Activated CD8-positive, alpha-beta T cell treated with anti-CD3 and anti-CD28 coated beads for 36 hours (primary cell): ENCODE results near the gene MACROD2. TPM values are rescaled to one million over a fixed set of nuclear protein-coding genes. Genes with fewer than 3 reads are reported as not detected.

Experiments used
- ATAC-seq: fragments of 200-7000 bp; cut with Tn5 transposase; one replicate; pipeline ENCODE4 v1.10.0; 2021; ENCODE audit warnings: mild to moderate bottlenecking, moderate library complexity
- CTCF ChIA-PET: fragments of 350-600 bp; sonication (Branson Sonifier 250); formaldehyde crosslinking; loops from one replicate; lab custom pipeline; 2021; ENCODE audit warnings: antibody characterized with exemption; lab: Charles Lee
- POLR2A ChIA-PET: fragments of 350-600 bp; sonication (Branson Sonifier 250); formaldehyde crosslinking; loops from one replicate; lab custom pipeline; 2021; ENCODE audit warnings: antibody characterized with exemption; lab: Charles Lee
- DNase-seq: peaks from one replicate; pipeline ENCODE4 v3.0.0-alpha.2; 2020
- H3K27ac Mint-ChIP-seq: one replicate; pipeline ENCODE4 v1.8.0; 2021; ENCODE audit warnings: mild to moderate bottlenecking, mixed read lengths
- H3K27me3 Mint-ChIP-seq: one replicate; pipeline ENCODE4 v1.8.0; 2021; ENCODE audit warnings: mixed read lengths
- H3K36me3 Mint-ChIP-seq: one replicate; pipeline ENCODE4 v1.8.0; 2021; ENCODE audit warnings: low read depth, mixed read lengths
- H3K4me1 Mint-ChIP-seq: one replicate; pipeline ENCODE4 v1.8.0; 2021; ENCODE audit warnings: low read depth, mixed read lengths
- H3K4me3 Mint-ChIP-seq: one replicate; pipeline ENCODE4 v1.8.0; 2021; ENCODE audit warnings: mild to moderate bottlenecking, moderate library complexity, mixed read lengths
- H3K9me3 Mint-ChIP-seq: one replicate; pipeline ENCODE4 v1.8.0; 2021; ENCODE audit warnings: mixed read lengths
- CTCF ChIP-seq: fragments of 200-600 bp; IDR thresholded peaks from one replicate; pipeline ENCODE4 v1.8.0; 2022; ENCODE audit warnings: antibody characterized with exemption, mild to moderate bottlenecking
- intact Hi-C: fragments of 100-400 bp; cut with micrococcal nuclease; formaldehyde crosslinking; loops from one replicate; pipeline ENCODE4 v1.10.0; 2022
- total RNA-seq, 2 experiments: library from RNA; stranded (reverse); gene quantifications; one replicate each; pipeline ENCODE4 v1.2.3, GENCODE V29; 2021

MACROD2 gene
- total RNA-seq, 2 experiments from 2014 or later, result not detected

DNA sequence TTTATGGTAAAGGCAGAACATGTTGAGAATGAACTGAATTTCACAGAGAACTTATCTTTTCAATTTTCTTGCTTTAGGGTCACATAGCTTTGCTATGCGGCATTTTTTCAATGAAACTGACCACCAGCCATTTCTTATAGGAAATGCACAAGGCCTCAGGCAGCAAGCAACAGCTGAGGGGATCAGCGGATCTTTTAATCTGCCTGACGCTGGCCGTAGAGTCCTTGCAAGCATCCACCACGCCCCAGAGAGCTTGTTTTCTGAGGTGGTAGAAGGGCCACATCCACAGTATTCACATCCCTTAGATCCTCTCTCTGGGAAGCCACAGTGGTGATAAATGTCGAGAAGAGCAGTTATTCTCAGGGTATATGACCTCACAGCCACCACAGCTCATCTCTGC, 307.8 kb downstream of the MACROD2 start:
- no peak for TF ChIP-seq CTCF
- CTCF ChIA-PET, result no interaction called here
- DNase-seq (no peak), ATAC-seq (no peak)
- intact Hi-C loops, result no loop called here
- Mint-ChIP-seq H3K4me3 (no peak overlapping the region), H3K36me3 (no peaks in the 10 kb centered on the region), H3K4me1 (no peaks in the 10 kb centered on the region), H3K27ac (no peak overlapping the region), H3K27me3 (no peaks in the 10 kb centered on the region), H3K9me3 (peaks cover 8% of the 10 kb centered on the region)
- POLR2A ChIA-PET, result no interaction called here

DNA sequence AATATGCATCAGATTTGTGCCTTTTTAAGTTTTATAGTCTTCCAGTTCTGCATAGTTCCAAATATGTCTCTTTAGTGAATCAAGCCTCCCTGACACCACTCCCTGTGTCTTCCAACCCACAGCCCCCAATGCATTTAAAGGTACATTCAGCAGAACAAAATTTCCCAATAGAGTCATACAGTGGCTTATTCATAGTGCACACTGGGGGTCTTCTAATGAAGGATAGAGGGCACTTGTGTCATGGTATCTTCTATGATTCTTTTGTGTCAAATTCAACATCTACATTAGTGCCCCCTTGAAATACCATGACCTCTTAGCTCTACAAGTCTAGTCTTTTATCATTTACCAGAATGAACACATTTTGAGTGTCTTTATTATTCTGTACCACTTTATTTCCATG, 308.3 kb downstream of the MACROD2 start:
- H3K36me3 Mint-ChIP-seq, result no peaks in the 10 kb centered on the region
- no peak overlapping the region for H3K27ac Mint-ChIP-seq
- no peak overlapping the region for H3K4me3 Mint-ChIP-seq
- POLR2A ChIA-PET, result no interaction called here
- CTCF ChIA-PET, result no interaction called here
- no peaks in the 10 kb centered on the region for H3K4me1 Mint-ChIP-seq
- ATAC-seq (no peak), DNase-seq (no peak)
- H3K9me3 Mint-ChIP-seq, result peaks cover 6% of the 10 kb centered on the region
- TF ChIP-seq CTCF, result no peak
- intact Hi-C loops, result no loop called here
- no peaks in the 10 kb centered on the region for H3K27me3 Mint-ChIP-seq

GRCh38 chr20:14304472-14304871, 309.2 kb downstream of the MACROD2 start:
- H3K27ac Mint-ChIP-seq, result no peak overlapping the region
- intact Hi-C loops, result no loop called here

GRCh38 chr20:14307956-14308355, 312.6 kb downstream of the MACROD2 start:
- intact Hi-C loops, result no loop called here
- ChIA-PET POLR2A (no interaction called here), CTCF (no interaction called here)
- no peaks in the 10 kb centered on the region for H3K36me3 Mint-ChIP-seq
- no peak for TF ChIP-seq CTCF
- no peaks in the 10 kb centered on the region for H3K4me1 Mint-ChIP-seq
- no peaks in the 10 kb centered on the region for H3K27me3 Mint-ChIP-seq
- ATAC-seq (no peak), DNase-seq (no peak)
- H3K4me3 Mint-ChIP-seq, result no peak overlapping the region
- no peak overlapping the region for H3K27ac Mint-ChIP-seq
- H3K9me3 Mint-ChIP-seq, result peaks cover 6% of the 10 kb centered on the region

More at GRCh38 chr20:14304472-14304871, 309.2 kb downstream of the MACROD2 start:
- ChIA-PET CTCF (no interaction called here), POLR2A (no interaction called here)
- Mint-ChIP-seq H3K27me3 (no peaks in the 10 kb centered on the region), H3K4me1 (no peaks in the 10 kb centered on the region), H3K4me3 (no peak overlapping the region), H3K36me3 (no peaks in the 10 kb centered on the region), H3K9me3 (peaks cover 5% of the 10 kb centered on the region)
- ATAC-seq (no peak), DNase-seq (no peak)
- no peak for TF ChIP-seq CTCF

DNA sequence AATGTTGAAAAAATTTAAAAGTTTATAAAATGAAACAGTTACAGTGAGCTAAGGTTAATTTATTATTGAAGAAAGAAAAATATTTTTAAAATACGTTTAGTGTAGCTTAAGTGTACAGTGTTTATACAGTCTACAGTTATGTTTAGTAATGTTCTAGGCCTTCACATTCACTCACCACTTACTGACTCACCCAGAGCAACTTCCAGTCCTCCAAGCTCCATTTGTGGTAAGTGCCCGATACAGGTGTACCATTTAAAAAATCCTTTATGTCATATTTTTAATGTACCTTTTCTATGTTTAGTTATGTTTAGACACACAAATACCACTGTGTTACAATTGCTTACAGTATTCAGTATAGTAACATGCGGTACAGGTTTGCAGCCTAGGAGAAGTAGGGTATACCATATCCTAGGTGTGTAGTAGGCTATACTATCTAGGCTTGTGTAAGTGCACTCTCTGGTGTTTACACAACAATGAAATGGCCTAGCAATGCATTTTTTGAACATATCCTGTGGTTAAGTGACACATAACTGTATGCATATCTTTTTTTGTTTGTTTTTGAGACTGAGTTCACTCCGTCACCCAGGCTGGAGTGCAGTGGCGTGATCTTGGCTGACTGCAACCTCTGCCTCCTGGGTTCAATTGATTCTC, 315.8 kb downstream of the MACROD2 start:
- H3K9me3 Mint-ChIP-seq, result peaks cover 4% of the 10 kb centered on the region
- no peaks in the 10 kb centered on the region for H3K4me1 Mint-ChIP-seq
- intact Hi-C loops, result no loop called here
- CTCF ChIA-PET, result no interaction called here
- H3K27ac Mint-ChIP-seq, result no peak overlapping the region
- no peaks in the 10 kb centered on the region for H3K27me3 Mint-ChIP-seq
- ATAC-seq (no peak), DNase-seq (no peak)
- no peak overlapping the region for H3K4me3 Mint-ChIP-seq
- no peaks in the 10 kb centered on the region for H3K36me3 Mint-ChIP-seq
- POLR2A ChIA-PET, result no interaction called here
- no peak for TF ChIP-seq CTCF
